HG02623 (cell line): ENCODE results near the gene MYCBPAP.

Source experiments
- ATAC-seq: cut with Tn5 transposase; IDR thresholded peaks from one replicate; pipeline ENCODE4 v1.9.1; 2021; ENCODE audit warnings: moderate library complexity; ENCODE audit not compliant: unreplicated experiment

The MYCBPAP gene

DNA sequence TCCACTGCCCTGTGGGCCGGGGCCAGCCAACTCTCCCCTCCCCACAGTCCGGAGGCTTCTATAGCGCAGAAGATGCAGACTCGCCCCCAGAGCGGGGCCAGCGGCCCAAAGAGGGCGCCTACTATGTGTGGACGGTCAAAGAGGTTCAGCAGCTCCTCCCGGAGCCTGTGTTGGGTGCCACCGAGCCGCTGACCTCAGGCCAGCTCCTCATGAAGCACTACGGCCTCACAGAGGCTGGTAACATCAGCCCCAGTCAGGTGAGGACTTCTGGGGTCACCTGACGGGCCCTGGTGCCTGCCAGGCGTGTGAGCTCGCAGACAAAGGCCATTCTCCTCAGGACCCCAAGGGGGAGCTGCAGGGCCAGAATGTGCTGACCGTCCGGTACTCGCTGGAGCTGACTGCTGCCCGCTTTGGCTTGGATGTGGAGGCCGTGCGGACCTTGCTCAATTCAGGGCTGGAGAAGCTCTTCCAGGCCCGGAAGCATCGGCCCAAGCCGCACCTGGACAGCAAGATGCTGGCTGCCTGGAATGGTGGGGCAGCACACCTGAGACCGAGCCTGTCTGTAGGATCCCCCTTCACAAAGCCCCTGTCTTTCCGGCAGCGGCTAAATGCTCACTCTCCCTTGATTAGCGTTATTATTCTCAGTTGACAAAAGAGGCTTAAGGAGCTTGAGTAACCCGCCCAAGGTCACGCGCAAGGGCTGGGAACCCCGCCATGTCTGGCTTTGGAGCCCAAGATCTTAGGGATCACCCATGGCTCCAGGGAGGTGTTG, 42.6 kb downstream of the MYCBPAP start:
- ATAC-seq = no peak

DNA sequence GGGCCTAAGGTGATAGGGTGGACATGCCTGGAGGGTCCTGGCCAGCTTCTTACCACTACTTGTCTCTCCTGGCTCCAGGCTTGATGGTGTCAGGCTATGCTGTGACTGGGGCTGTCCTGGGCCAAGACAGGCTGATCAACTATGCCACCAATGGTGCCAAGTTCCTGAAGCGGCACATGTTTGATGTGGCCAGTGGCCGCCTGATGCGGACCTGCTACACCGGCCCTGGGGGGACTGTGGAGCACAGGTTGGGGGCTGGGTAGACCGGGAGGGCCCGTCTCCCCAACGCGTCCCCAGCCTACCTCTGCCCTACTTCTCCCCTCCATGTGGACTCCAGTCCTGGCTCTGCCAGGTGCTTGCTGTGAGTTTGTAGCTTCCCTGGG, 43.2 kb downstream of the MYCBPAP start:
- no peak for ATAC-seq

DNA sequence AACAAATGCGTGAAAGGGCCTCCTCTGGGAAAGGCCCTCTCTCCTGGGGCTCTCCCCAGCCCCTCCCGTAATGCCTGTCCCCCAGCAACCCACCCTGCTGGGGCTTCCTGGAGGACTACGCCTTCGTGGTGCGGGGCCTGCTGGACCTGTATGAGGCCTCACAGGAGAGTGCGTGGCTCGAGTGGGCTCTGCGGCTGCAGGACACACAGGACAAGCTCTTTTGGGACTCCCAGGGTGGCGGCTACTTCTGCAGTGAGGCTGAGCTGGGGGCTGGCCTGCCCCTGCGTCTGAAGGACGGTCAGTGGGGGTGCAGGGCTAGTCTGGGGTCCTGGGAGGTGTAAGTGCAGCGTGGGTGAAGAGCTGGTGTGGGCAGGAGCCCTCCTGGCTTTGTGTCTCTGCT, 43.6 kb downstream of the MYCBPAP start:
- ATAC-seq = no peak

DNA sequence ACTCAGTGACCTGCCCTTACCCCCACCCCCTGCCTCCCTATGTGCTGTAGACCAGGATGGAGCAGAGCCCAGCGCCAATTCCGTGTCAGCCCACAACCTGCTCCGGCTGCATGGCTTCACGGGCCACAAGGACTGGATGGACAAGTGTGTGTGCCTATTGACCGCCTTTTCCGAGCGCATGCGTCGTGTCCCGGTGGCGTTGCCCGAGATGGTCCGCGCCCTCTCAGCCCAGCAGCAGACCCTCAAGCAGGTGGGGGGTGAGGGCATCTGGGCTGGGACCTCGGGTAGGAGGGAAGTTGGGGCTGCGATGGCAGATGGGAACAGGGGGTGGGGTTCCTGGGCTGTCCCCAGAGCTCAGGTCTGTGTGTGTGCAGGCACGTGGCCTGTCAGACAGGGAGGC, 46.0 kb downstream of the MYCBPAP start:
- ATAC-seq = no peak

DNA sequence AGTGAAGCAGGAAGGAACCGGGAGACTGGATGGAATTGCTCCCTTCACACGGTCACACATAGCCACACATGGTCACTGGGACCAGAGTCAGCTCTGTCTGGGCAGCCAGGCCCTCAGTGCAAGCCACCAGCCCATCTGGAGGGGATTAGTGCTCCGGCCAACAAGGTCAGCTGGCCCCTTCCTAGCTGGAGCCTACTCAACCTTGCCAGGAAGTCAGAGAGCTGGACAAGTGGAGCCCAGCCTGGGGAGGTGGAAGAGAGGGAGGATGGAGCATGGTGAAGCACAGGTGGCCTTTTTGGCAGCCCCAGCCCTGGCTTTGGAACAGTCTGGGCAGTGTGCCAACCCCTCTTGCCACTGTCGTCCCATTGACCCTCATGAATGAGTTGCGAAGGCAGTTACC, 48.6 kb downstream of the MYCBPAP start:
- no peak for ATAC-seq

DNA sequence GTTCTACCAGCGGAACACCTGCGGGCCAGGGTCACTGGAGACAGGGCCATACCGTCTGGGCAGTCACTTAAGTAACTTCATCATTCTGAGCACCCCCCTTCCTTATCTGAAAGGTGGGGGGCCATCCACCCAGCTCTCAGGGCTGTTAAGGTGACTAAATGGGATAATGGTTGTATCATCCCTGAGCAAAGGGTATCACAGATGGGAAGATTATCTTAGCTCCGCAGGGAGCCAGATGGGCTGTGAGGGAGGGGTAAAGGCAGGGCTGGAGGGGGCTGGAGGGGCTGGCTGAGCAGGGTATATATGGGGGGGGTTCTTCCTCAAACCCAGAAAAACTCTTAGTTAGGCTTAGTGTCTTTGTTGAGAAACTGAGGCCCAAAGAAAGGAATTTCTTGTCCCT, 49.4 kb downstream of the MYCBPAP start:
- ATAC-seq = no peak

DNA sequence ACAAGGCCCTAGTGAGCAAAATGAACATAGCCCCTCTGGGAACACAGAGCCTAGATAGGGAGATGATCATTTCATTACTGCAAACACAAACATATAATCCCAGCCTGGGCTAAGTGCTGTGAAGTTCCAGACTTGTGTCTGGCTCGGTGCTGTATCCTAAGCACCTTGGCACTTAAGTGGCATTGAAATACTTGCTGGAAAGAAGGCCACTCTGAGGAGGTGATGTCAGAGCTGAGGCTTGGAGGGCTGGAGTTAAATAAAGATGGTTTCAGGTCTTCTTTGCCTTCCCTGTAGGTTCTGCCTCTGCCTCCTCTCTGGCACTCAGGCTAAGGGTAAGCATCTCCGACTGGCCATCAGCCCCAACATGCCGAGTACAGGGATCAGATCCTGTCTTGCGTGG, 49.9 kb downstream of the MYCBPAP start:
- no peak for ATAC-seq

DNA sequence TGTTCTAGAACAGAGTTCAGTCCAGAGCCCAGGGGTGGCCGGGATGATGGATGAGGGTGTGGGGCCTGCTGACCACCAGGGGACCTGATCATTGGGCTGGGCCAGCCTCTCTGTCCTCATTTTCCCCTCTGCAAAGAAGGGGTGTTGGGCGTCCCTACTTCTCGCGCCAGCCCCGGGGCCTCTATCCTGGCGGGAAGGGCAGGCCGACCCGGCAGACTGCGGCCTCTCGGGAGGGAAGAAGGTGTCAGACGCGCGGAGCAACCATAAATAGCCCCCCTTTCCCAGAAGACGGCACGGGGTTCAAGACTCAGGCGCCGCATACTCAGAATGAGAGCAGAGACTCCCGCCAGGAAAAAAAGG, 50.3 kb downstream of the MYCBPAP start:
- ATAC-seq = no peak

DNA sequence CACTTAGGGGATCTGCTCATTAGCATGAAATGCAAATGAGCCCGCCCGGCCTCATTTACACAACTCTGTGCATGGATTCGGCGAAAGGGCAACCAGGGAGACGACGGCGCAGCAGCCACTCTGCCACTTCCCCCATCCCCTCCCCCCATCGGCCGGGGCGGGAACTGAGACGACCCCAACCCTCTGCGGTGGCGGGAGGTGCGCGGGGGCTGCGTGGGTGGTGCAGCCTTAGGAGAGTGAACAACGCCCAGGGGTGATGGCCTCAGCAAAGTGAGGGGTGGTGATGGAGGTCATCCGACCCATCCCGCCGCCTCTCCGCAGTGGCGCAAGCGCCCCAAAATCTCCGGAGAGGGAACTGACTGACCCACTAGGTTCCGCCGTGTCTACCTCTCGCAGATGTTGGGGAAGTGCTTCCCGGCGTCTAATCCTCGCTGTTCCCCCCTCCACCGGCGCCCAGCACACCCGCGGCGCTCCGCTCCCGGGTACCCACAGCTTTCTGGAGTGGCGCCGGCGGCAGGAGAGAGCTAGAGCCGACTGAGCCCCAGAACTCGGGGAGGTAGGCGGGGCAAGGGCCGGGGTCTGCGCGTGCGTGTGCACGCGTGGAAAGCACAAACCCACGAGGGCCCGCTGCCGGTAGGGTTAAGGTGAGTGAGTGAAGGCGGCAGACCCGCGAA, 50.8 kb downstream of the MYCBPAP start:
- no peak for ATAC-seq

DNA sequence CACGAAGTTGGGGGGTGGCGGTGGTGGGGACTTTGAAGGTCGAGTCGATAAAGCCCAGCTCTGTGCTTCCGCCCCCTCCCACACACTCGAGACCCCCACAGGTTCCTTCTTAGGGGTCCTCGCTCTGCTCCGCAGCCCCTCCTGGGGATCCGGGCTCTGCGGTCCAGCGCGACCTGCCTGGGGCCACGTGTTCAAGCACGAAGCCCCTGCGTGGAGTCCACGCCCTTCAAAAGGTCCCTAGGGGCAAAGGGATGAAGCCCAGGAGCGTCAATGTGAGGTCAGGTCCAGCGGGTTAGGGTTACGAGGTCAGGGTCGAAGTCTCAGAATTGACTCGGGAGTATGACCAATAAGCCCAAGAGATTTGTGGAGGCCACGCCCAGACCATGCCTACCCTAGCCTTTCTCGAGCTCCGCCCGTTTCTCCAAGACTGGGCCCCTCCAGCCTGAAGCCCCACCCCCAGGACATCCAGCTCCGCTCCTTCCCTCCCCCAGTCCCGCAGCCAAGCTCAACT, 51.5 kb downstream of the MYCBPAP start:
- ATAC-seq = no peak

DNA sequence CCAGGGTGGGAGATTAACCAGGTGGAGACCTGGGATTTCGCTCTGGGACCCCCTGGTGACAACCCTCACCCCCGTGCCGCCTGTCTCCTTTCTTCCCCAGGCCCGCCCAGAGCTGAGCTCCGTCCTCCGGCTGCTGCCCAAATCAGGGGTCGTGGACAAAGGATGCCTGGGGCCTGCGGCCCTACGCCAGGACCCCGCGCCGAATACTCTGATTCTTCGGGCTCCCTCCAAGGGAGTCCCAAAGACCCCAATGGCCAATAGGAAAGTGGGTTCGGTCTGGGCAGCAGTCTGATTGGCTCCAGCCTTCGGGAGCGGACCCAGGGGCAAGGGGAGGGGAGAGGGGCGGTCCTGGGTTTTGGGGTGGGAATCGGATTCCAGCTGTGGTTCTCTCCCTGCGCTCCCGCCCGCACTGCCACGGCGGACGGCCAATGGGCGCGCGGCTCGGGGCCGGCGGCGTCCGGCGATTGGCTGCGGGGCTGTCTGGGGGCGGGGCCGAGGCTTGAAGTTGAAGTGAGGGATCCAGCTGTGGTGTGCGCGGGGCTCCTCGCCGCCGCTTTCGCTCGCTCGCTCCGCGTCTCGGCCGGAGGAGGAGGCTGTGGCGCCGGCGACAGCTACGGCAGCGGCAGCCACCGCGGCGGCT, 52.1 kb downstream of the MYCBPAP start, which contains the start of gene CACNA1G:
Gene CACNA1G (plus strand): TSS at position 531 of the 640 bp plus-strand sequence. CDS start 745 bp downstream, outside the sequence.
- peak; percentile 87 for ATAC-seq

DNA sequence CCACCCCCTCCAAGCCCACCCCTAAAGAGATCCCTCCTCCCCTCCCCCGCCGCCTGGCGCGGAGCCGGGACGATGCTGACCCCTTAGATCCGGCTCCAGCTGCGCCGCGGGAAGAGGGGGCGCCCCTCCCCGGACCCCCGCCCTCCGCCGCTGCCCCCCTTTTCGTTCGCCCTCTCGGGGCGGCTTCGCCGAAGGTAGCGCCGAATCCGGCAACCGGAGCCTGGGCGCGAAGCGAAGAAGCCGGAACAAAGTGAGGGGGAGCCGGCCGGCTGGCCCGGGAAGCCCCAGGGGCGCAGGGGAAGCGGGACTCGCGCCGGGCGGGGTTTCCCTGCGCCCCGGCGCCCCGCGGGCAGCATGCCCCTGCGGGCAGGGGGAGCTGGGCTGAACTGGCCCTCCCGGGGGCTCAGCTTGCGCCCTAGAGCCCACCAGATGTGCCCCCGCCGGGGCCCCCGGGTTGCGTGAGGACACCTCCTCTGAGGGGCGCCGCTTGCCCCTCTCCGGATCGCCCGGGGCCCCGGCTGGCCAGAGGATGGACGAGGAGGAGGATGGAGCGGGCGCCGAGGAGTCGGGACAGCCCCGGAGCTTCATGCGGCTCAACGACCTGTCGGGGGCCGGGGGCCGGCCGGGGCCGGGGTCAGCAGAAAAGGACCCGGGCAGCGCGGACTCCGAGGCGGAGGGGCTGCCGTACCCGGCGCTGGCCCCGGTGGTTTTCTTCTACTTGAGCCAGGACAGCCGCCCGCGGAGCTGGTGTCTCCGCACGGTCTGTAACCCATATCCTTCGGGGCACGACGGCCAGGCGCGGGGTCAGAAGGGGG, 52.9 kb downstream of the MYCBPAP start:
- ATAC-seq = no peak

DNA sequence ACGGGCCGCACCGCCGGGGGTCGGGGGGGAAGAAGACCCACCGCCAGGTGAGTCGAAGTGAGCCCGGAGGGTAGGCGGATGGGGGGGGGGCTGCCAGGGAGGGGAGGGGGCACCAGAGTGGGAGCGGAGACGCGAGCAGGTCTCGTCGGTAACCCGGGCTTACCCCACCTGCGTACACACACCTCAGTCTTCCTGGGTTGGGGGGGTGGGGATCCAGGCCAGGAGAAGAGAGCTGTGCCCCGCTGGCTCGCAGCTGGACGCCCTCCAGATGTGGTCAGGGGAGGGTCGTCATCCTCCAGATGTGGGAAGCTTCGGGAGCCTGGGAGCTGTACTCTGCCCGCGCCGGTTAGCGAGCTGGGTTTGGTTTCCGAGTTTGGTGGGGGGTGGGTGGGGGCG, 53.5 kb downstream of the MYCBPAP start:
- no peak for ATAC-seq

DNA sequence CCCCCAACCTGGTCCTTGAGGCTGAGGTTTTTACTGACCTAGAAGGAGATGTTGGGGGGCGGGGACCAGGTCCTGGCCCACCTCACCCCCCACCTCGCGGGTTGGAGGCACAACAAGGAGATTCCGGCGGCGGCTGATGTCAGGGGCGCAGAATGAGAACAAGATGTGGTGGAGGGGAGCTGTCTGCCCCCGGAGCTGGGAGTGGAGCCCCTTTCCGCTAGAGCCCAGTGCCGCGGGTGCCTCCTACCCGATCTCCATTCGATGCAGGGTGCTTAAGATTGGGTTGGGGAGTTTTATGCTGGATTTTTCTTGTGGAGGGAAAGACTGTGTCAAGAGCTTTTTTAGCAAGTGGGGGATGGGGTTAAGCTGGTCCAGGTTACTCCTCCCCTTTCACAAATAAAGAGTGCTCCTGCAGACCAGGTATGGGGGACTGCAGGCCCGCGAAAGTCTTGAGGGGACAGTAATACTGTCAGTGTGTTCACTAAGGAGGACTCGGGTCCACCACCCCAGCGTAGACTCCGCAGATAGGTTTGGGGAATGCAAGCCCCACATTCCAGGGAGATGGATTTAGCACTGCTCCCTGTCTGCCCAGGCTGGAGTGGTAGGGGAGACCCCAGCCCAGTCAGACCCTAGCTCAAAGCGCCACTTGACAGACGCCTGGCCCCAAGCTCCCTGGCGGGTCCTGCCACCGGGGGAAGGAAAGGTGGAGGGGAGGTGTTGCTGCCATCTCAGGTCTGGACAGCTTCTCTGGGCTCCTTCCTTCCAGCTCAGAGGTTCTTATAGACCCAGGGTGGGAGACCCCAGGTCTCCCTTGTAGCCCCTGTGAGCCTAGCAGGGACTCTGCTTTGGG, 54.2 kb downstream of the MYCBPAP start:
- ATAC-seq = no peak

DNA sequence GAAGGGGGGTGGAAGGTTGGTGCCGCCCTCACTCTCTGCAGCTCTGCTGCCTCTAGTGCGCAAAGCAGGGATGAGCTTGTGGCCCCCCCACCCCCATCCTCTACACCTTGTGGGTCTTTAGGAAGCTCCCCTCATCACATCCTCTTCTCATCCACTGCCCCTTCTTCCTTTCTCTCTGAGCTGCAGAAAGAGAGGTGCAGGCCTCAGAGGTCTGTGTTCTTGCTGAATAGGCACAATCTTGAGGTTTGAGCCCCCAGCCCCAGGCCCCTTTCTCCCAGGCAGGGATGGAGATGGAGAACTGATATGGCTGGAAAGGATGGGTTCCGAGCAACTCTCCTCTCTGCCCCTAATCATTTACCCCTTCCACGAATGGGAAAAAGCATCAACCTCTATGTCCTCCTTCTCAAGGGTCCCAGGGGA, 54.9 kb downstream of the MYCBPAP start:
- ATAC-seq = no peak

DNA sequence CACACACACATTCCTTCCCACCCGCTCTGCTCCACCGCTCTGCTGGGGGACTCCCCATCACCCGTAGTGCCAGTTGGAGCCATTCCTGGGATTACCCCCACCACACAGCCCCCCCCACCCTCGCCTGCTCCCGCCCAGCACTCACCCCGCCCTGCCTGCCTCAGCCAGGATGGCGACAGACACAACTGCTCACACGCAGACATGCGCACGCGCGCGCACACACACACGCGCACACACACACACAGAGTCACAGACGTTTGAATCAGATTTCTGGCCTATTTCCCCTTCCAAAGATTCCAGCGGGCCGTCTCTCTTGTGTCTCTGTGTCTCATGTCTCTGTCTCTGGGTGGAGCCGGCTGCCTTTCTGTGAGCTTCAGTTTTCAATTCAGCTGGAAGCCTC, 56.7 kb downstream of the MYCBPAP start:
- ATAC-seq = no peak

DNA sequence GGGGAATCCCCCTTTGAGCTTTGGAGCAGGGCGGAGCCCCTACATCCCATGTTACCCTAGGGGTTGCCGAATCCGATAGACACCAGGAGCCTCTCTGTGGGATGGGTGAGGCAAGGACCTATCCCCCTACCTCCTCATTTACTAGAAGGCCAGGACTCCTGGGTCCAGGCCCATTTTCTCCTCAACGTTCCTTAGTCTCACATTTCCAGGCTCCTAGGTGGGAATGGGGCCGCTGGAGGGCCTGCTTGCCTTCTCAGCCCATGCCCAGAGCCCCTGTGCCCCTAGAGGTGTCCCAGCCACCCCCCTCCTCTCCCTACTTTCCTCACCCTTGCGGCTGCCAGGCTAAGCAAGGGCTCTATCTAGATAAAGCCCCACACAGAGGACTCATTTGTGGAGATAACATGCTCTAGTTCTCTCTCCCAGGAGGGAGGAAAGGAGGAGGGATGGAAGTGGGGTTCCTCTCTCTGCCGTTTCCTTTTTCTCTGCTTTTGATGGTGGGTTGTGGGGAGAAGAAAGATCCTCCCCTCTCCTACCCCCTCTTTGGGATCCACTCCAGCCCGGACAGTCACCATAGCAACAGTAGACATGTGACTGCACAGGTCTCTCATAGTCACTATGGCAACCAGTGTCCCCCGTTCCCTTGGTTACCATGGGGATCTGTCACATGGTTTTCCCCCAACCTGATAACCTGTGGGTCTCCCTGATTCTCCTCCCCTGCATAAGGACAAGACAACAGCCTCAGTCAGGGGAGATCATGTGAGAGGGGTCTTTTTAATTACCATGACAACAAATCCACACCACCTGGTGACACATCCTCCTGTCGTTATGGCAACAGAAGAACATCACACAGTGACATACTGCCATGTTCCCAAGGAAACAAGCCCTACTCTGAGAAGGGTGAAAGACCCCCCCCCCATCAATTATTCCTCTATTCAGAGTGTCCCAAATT, 57.4 kb downstream of the MYCBPAP start:
- no peak for ATAC-seq

DNA sequence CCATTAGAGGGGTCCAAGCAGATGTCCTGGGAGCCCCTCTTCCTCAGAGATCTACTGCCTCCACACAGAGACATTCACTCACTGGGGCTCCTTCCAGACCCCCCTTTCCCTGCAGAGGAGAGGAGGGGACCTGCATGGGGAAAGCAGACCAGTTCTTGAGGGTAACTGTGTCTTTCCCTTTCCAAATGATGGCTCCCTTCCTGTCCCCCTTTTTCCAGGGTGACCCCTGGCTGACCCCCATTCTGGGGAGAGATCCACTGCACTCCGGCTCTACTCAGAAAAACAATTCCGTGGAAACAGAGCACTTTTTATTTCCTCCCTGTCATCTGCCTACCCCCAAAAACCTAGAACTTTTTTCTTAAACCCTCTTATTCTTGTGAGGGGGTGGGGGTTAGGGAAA, 58.6 kb downstream of the MYCBPAP start:
- ATAC-seq = no peak

DNA sequence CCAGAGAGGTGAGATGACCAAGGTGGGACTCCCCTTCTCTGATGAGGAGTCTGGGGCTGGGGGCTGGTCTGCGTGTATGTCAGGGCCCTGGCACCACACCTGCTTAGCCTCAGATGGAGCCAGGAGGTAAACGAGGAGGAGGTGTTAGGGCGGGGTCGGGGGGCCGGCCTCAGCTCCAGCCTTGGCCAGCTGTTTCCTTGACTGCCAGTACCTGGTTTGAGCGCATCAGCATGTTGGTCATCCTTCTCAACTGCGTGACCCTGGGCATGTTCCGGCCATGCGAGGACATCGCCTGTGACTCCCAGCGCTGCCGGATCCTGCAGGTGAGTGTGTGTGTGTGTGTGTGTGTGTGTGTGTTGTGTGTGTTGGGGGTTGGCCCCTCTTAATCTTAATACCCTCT, 60.4 kb downstream of the MYCBPAP start:
- no peak for ATAC-seq
